NCI-H1694 (cell line): ENCODE measurements around the gene TMEM91.
A peak's percentile ranks its signal among the peaks of the same experiment; 100 is the strongest.
"Not testable (repeated sequence)": the region's sequence is repeated elsewhere in the genome, so short reads cannot be mapped to it uniquely, and the experiment has no call there.

ENCODE experiments used
- DNase-seq: peaks from one replicate; lab custom pipeline; 2025; lab: John Stamatoyannopoulos, UW

The TMEM91 gene

DNA sequence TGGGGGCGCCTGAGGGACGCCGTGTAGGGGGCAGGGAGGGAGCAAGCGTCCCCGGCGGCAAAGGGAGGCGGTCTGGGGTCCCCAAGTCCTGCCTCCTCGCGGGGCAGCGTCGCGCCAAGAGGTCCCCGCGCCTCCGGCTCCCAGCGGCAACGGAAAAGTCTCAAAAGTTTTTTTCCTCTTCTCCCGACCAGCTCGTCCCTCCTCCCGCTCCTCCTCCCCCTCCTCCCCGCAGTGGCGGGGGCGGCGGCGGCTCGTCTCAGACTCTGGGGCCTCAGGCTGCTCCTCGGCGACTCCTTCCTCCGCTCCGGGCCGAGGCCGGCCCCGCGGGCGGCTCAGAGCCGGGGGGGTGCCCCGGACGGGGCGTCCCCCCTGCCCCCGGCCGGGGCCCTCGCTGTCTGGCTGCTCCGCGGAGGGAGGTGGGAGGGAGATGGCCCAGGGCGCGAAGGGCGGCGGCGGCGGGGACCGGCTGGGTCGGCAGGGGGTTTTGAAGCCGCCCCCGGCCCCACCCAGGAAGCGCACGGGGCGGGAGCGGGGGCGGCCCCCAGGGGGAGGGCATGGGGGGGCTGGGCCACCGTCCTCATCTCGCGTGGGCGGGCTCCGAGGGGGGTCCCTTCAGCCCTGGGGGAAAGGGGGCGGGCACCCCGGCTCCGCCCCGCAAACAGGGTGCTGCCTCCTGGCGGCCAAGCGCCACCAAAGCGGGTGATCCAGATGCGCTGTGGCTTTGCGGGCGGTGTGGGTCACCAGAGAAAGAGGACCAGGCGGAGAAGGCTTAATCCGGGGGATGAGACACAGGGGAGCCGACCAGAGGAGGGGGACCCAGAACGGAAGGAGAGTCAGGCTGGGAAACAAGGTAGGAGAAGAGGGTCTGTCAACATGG lies 22.6 kb upstream of the TMEM91 start, which contains the start of gene TGFB1:
Gene TGFB1, minus strand, starts transcription at position 457 of the 877 bp plus-strand sequence. CDS start 878 bp downstream, outside the sequence.
- peak; percentile 5 for DNase-seq

DNA sequence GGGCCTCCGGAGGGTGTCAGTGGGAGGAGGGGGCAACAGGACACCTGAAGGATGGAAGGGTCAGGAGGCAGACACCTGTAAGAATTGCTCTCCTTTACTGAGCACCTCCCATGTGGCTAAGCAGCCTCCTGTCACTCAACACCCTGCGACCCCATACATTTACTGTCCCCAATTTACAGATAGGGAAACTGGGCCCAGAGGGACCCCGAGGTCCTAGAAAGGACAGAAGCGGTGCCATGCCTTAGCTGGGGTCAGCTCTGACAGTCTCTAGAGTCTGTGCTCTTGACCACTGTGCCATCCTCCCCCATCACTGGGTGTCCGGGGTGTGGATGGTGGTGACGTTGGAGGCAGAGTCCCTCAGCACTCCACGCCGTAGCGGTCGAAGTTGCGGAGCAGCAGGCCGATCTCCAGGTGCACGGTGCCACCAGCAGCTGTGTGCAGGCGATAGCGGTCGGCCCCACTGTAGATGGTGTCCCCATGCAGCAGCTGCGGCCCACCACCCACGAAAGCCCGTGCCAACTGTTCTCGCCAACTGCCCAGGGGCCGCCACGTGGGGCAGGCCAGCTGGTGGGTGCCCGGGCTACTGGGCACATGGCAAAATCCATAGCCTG lies 21.9 kb upstream of the TMEM91 start:
- no peak for DNase-seq

DNA sequence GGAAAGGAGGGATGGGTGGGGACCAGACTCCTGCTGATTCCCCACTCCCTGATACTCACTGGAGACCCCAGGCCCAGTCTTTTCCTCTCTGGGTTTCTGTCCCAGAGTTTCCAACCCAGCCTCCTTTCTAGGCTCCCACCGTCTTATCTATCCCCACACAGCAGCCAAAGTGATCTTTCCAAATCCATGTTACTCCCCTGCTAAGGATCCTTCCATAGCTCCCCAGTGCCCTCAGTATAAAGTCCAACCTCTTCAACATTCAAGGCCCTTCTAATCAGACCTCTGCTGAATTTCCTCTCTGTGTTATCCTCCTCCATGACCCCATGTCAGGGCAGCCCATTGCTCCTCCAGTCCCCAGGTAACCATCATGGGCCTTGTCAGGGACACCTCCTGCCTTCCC lies 21.3 kb upstream of the TMEM91 start:
- DNase-seq = no peak

DNA sequence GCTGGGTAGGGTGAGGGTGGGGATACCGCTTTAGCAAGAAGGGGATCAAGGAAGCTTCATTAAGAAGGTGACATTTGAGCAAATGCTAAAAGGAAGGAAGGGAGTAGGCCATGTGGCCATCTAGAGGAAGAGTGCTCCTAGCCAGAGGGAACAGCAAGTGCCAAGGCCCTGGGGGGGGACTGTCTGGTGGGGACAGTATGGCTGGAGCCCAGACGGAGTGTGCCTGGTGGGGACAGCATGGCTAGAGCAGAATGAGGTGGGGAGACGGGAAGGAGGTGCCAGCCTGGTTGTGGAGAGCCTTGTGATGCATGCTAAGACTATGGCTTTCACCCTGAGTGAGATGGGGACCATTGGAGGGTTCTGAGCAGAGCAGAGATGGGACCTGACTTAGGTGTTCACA lies 20.5 kb upstream of the TMEM91 start:
- DNase-seq = no peak

DNA sequence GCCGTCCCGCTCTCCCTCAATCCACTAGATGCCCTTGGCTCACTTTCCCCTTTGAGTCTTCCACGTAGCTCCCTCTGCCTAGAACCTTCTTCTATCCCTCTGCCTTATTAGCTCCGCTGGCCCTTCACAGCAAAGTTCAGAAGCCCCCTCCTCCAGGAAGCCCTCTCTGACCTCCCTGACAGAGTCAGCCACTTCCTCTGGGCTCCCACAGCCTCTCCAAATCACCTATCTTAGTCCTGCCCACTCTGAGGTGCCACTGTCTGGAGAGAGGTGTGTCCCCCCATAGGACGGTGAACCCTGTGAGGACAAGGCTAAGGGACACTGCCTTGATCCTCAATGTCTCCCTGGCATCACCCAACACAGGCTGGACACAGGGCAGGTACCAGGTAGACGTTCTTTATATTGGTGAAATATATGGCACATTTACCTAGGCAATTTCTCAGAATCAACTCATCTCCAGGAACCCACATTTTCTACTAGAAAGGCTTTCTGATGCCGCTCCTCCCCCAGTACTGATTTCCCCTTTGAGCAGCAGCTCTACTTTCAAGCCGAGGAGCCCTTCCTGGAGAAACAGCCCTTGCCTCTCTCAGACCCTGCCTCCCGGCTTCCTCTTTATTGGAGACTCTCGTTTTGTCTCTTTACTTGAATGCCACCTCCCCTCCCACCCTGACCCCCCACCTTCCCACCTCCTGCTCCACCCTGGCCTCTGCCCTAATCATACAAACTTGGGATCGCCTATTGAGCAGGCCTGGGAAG lies 19.2 kb upstream of the TMEM91 start:
- no peak for DNase-seq

DNA sequence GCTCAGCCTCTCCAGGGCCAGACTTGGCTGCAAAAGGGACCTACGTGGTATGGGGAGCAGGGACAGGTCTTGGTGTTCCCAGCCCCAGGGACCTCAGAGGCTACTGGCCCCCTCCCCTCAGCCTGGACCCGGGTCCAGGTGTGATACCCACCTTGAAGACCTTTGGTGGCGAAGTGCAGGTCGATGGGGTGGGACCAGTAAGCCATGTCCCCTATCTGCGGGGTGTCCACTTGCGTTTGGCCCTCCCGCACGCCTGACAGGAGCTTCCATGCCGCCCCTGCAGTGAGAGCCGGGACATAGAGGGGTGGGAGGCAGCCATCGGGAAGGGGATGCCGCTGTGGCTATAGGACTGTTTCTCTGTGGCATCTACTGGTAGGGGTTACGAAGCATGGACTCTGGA lies 18.6 kb upstream of the TMEM91 start:
- DNase-seq = no peak

DNA sequence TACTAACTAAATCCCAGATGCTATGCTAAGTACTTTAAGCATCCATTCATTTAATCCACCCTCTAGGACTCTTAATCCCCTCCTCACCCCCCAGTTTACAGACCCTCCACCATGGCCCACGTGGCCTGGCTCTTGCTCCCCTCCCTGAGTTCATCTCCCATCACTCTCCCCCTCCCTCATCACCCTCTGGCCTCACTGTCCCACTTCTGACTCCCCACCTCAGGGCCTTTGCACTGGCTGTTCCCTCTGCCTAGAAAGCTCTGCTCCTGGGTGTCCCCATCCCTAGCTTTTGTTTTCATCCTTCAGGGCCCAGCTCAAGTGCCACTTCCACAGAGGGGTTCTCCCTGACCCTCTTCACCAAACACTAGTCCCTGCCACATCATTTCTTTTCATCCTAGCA lies 16.6 kb upstream of the TMEM91 start:
- no peak for DNase-seq

DNA sequence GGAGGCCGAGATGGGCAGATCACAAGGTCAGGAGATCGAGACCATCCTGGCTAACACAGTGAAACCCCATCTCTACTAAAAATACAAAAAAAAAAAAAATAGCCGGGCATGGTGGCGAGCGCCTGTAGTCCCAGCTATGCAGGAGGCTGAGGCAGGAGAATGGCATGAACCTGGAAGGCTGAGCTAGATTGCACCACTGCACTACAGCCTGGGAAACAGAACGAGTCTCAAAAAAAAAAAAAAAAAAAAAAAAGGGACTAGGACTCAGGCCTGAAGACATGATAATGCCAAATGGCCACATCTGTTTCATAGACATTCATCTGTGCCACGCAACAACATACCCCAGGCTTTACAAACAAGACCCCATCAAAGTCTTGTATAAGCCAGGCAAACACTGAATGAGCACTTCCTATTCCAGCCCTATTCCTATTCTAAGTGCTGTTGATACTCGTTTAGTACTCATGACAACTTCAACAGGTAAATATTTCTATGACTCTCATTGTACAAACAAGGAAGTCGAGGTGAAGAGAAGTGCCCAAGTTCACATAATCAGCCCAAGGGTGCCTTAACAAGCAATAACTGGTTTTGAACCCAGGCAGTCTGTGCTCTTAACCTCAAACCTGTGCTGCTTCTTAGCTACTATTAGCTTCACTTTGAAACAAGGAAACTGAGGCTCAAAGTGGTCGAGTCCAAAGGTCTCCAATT lies 14.0 kb upstream of the TMEM91 start:
- no peak for DNase-seq

DNA sequence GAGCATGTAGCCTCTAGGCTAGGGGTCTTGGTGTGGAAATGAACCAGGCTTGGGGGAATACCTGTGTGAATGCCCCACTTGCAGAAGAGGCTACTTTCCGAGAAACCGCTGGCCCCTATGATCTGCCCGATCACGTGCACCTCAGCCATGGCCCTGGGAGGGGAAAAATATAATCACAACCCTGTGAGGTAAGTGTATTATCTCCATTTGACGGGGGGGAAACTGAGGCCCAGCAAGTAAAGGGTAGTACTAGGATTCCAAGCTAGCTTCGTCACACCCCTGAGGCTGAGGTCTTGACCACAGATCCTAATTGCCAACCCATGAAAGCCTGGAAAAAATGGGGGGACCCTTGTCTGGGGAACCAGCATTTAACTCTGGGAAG lies 13.0 kb upstream of the TMEM91 start:
- DNase-seq = no peak

DNA sequence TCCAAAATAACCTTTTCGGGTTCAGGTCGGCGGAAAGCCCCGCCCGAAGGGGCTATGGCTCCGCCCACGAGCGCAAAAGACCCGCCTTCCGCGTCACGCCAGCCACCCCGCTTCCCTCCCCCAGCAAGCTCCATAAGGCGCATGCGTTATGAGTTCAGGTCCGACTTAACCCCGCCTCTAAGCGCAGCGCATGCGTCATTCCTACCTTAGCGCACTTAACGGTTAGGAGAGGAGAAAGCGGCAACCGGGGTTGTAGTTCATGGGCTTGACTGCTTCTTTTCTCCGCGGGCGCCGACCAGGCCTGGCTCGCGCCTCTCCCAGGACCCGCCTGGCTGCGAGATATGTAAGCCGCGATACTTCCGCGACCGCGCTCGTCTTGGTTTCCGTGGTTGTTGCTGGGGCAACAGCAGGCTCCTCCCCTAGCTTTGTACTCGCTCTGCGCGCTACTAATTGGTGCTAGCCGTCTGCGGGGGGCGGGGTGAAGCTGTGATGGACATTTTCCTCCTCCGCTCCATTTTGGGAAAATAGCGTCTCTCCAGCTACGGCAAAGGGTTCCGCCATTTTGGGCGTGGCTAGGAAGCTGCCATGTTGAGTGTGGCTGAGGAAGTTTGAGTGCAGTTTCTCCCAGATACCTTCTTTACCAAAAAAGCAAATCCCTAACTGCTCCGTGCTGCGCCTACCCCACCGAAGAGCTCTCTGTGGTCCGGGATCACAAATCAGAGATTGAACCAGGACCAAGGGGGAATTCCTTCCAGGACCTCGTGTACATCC lies 12.4 kb upstream of the TMEM91 start, which contains the start of gene B9D2:
Gene B9D2, minus strand, starts transcription at position 397 of the 771 bp plus-strand sequence. CDS start 630 bp downstream, outside the sequence.
- DNase-seq = peak; percentile 97

DNA sequence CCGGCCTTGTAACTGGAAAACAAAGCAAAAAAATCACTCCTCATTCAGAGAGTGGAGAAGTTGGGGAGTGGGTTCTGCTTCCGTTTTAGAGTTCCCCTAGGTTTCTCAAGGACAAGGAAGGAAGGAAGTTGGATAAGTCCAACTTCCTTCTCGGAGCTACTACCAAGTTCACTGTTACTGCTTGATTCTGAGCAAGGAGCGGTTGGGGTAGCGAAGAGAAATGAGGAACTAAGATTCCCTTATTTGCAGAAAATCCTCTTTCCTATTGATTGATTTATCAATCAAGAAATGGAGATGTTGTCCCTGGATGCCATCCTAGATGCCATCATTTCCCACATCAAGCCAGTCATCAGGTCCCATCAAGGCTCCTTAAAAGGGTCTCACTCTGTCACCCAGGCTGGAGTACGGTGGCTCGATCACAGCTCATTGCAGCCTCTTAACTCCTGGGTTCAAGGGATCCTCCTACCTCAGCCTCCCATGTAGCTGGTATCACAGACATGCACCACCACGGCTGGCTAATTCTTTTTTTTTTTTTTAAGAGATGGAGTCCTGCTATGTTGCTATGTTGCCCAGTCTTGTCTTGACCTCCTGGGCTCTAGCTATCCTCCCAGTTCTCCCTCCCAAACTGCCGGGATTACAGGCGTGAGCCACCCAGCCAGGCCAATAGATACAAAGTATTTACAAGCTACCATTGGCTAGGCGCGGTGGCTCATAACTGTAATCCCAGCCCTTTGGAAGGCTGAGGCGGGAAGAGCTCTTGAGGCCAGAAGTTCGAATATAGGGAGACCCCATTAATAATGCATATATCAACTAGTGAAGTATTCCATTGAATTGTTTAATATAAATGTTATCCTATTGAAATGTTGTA lies 11.6 kb upstream of the TMEM91 start:
- DNase-seq = no peak

DNA sequence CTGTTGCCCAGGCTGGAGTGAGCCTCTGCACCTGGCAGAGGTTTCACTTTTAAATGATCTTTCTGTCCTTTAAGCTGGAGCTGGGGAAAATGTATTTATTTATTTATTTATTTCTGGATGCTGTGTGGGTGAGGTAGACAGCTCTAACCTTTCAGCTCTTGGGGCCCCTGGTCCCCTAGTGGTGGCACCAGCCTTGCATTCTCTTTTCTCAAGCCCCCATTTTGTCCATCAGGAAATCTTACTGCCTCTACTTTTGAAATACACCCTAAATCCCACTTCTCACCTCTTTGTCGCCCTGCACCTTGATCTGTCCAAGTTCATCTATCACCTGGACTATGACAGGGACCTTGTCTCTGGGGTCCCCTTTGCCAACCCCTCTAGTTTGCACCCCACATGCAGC lies 10.2 kb upstream of the TMEM91 start:
- no peak for DNase-seq

DNA sequence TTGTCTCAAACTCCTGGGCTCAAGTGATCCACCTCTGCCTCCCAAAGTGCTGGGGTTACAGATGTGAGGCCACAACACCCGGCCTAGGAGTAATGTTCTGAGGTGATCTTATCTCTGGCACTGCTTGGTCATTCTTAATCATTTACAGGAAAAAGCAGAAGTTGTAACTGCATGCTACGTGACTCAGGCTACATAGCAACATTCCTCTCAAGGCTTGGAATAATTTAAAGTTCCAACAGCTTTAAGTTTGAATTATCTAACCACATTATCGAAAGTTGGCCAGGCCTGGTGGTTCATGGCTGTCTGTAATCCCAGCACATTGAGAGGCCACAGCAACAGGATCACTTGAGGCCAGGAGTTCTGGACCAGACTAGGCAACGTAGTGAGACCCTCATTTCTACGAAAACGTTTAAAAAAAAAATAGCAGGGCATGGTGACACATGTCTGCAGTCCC lies 8.5 kb upstream of the TMEM91 start:
- no peak for DNase-seq

DNA sequence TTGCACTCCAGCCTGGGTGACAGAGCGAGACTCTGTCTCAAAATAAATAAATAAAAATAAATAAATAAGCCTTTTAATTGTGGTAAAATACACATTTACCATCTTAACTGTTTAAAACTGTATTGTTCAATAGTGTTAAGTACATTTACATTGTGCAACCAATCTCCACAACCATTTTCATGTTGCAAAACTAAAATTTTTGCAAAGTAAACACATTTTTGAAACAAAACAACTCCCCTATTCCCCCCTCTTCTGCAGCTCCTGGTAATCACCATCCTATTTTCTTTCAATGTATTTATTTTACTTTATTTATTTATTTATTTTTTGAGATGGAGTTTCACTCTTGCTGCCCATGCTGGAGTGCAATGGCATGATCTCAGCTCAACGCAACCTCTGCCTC lies 6.6 kb upstream of the TMEM91 start:
- no peak for DNase-seq

DNA sequence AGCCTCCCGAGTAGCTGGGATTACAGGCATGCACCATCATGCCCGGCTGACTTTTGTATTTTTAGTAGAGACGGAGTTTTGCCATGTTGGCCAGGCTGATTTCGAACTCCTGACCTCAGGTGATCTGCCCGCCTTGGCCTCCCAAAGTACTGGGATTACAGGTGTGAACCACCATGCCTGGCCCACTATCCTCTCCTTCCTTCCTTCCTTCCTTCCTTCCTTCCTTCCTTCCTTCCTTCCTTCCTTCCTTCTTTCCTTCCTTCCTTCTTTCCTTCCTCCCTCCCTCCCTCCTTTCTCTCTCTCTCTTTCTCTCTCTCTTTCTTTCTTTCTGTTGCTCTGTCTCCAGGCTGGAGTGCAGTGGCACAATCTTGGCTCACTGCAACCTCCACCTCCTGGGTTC lies 5.2 kb upstream of the TMEM91 start:
- not testable (repeated sequence) for DNase-seq

DNA sequence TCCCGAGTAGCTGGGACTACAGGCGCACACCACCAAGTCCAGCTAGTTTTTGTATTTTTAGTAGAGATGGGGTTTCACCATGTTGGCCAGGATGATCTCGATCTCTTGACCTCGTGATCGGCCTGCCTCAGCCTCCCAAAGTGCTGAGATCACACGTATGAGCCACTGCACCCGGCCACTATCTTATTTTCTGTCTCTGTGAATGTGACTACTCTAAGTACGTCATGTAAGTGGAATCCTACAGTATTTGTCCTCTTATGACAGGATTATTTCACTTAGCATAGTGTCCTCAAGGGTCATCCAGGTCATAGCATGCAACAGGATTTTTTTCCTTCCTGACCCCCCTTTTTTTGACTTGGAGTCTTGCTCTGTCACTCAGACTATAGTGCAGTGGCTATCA lies 4.8 kb upstream of the TMEM91 start:
- no peak for DNase-seq

DNA sequence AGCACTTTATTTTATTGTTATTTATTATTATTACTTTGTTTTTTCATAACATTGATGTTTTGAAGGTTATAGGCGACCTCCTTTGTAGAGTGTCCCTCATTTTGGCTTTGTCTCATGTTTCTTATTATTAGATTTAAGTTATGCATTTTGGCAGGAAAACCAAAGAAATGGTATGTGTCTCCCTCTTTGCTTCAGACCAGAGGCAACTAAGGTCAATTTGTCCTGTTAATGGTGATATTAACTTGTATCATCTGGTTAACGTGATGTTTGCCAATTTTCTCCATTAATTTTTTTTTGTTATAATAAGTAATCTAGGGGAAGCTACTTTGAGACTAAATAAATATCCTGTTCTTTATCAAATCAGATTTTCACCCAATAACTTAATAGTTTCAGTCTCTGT lies 3.8 kb upstream of the TMEM91 start:
- no peak for DNase-seq

DNA sequence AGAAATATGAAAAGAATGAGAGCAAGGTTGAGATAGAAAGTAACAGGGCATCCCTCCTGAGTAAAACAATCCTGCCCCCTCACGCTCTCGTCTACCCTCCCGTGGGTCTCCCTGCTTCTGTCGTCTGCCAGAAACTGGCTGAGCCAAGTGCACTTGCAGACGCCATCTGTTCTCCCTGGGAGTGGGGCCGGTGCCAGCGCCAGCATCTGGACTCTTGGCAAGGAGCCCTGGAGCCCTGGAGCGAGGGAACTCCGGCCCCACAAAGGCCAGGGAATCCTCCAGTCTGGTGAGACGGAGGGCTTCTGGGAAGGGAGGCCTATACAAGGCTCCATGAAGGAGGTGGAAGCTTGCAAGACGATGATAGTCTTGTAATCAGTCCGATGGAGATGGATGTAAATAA lies 2.3 kb upstream of the TMEM91 start:
- peak; percentile 94 for DNase-seq

DNA sequence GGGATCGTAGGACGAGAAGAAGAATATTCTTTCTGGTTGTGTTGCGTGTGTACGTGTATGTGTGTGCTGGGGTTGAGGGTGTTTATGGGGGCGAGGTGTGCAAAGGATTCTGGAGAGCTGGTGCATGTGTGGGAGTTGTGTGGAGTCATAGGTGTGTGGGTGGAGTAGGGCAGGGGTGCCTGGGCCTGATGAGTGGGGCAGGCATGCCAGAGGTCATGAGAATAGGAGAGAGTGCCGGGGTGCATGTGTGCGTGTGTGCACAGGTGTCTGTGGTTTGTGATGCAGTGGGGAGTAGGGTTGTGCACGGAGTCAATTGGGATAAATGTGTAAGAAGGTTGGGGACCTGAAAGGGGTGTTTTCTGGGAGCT lies 649 bp downstream of the TMEM91 start:
- DNase-seq = no peak

DNA sequence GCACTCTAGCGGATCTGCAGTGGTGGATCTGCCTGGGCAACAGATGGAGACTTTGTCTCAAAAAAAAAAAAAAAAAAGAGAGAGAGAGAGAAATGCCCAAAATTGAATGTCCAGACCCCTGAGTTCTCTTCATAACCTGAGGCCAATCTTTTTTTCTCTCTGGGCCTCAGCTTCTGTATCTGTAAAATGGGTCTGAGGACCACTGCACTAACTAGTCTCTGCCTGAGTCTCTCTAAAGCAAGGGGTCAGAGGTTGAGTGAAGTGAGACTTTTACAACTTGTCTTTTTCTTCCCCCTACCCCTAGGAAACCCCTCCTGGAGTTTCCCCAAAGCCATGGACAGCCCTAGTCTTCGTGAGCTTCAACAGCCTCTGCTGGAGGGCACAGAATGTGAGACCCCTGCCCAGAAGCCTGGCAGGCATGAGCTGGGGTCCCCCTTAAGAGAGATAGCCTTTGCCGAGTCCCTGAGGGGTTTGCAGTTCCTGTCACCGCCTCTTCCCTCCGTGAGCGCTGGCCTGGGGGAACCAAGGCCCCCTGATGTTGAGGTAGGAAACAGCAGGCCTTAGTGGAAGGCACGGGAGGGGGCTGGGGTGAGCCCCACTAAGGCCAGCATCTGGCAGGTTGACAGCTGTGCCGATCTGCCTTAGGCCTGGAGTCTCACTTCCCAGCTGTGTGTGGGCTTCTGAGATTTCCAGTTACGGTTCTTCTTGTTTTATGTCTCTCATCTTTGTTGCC lies 1.8 kb downstream of the TMEM91 start:
- no peak for DNase-seq
